ENCODE data around the gene PPP5C. TPM values are rescaled to one million over a fixed set of nuclear protein-coding genes. Genes with fewer than 3 reads are reported as not detected.

Gene PPP5C
- total and polyA plus RNA-seq, 2 of the 8 experiments (the other 6 are each of a cell fraction or from before 2014, with no cell fraction given): 112 to 156 TPM

DNA sequence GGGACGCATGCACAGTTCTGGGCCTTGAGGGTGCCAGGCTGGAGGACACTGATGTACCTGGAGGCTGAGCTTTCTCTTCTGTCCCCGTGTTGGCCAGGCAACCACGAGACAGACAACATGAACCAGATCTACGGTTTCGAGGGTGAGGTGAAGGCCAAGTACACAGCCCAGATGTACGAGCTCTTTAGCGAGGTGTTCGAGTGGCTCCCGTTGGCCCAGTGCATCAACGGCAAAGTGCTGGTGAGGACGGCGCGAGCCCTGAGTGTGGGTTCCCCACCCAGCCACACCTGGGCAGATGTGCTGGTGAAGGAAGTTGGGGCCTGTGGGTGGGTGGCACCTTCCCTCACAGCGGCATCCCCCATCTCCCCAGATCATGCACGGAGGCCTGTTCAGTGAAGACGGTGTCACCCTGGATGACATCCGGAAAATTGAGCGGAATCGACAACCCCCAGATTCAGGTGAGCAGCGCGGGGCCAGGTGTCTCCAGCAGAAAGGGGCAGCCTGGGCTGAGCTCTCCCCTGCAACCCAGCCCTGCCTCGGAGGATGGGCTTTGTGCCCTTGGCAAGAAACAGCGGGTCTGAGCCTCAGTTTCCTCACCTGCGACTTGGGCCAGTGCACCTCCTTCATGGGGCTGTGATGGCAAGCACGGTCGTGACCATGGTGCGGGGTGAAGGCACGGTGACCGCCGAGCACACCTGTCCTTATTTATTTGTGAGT is 40.3 kb downstream of the PPP5C start:
- CTCF ChIA-PET (ENCODE audit: partially characterized antibody): interaction anchor here (0.6 to 3.6 kb wide), 8 partner anchors 8 to 358 kb away, joined by 3 to 19 read pairs (median 3); partner anchors contain the start of gene PPP5C
- H2AFZ ChIP-seq (ENCODE audit: low read length): no peak overlapping the region
- no peak overlapping the region for H3K9ac ChIP-seq (replicated peaks in 1 of 4; ENCODE audit: extremely low read depth in 1 of 4, low read depth in 3 of 4, low read length in 3 of 4)
- no peak overlapping the region for H3K4ac ChIP-seq (replicated peaks; ENCODE audit: insufficient read length, low read depth, low read length)
- H3K18ac ChIP-seq (ENCODE audit: extremely low read depth, low read length): no peak overlapping the region
- no peak overlapping the region for H3K4me3 ChIP-seq (ENCODE audit: extremely low read depth in 1 of 4, insufficient read depth in 2 of 4, low read depth in 3 of 4, low read length in 4 of 4)
- H4K20me1 ChIP-seq (replicated peaks in 1 of 2; ENCODE audit: control insufficient read depth in 1 of 2, insufficient read depth in 2 of 2, low read length in 2 of 2): peaks cover 2 to 13% of the 10 kb centered on the region in 2 experiments
- peaks cover 0 to 2% (median 0%) of the 10 kb centered on the region in 4 experiments; a peak in 3 of 7 replicates for H3K4me1 ChIP-seq (replicated peaks in 1 of 4; ENCODE audit: control insufficient read depth in 3 of 4, insufficient read depth in 4 of 4, low read length in 3 of 4)
- no peak overlapping the region for H2AK5ac ChIP-seq (ENCODE audit: low read depth, low read length)
- no peaks in the 10 kb centered on the region for H3K79me2 ChIP-seq (ENCODE audit: control insufficient read depth in 1 of 2, insufficient read depth in 2 of 2, low read length in 2 of 2)
- H2BK15ac ChIP-seq (ENCODE audit: low read length): no peak overlapping the region
- H2BK20ac ChIP-seq (ENCODE audit: low read length): no peak overlapping the region
- FAIRE-seq: no peak
- no peak overlapping the region for H3K56ac ChIP-seq (replicated peaks; ENCODE audit: insufficient read length, low read depth, low read length)
- H2BK5ac ChIP-seq (ENCODE audit: low read depth, low read length): no peak overlapping the region; the same call in 1 of the 2 replicates
- no peak overlapping the region for H3K14ac ChIP-seq (ENCODE audit: insufficient read length)
- no peak overlapping the region for H4K91ac ChIP-seq (replicated peaks; ENCODE audit: insufficient read length, low read length)
- H3K23ac ChIP-seq (ENCODE audit: insufficient read length): no peak overlapping the region
- no peak overlapping the region for H3K27ac ChIP-seq (ENCODE audit: low read depth, low read length)
- DNase-seq (ENCODE audit: low read depth in 1 of 2, low spot score in 2 of 2): no peak
- POLR2A ChIA-PET (ENCODE audit: partially characterized antibody): no interaction called here
- H2BK120ac ChIP-seq (replicated peaks; ENCODE audit: low read depth, low read length): no peak overlapping the region
- no peaks in the 10 kb centered on the region; a peak in 1 of 4 replicates for H3K9me3 ChIP-seq (ENCODE audit: insufficient read depth in 2 of 2, low read depth in 1 of 2, low read length in 1 of 2)
- WGBS, 2 experiments (ENCODE audit: extremely low coverage in 1 of 2, insufficient coverage in 1 of 2, insufficient read length in 1 of 2, insufficient replicate concordance in 2 of 2, low coverage in 1 of 2, low lambda C conversion rate in 2 of 2, missing lambda C conversion rate in 1 of 2): 95% methylated on average over 30 of the region's 30 CpGs; no CpG with 5 or more reads in 1 of the 2 experiments
- no peak overlapping the region for H2BK12ac ChIP-seq (ENCODE audit: low read depth, low read length)
- H3K27me3 ChIP-seq (replicated peaks in 1 of 4; ENCODE audit: control insufficient read depth in 3 of 4, extremely low read depth in 1 of 4, insufficient read depth in 3 of 4, low read length in 3 of 4): no peaks in the 10 kb centered on the region
- H3K36me3 ChIP-seq (ENCODE audit: control insufficient read depth in 2 of 4, insufficient read depth in 4 of 4, low read length in 3 of 4): peaks cover 11 to 72% (median 55%) of the 10 kb centered on the region in 4 experiments; a peak in 6 of 8 replicates
- H3K23me2 ChIP-seq (ENCODE audit: low read depth, low read length): no peaks in the 10 kb centered on the region
- H4K8ac ChIP-seq (ENCODE audit: extremely low read depth, insufficient read depth, low read length): no peak overlapping the region
- H3K79me1 ChIP-seq (ENCODE audit: low read depth, low read length): peaks cover under 1% of the 10 kb centered on the region; the same call in 1 of the 2 replicates
- no peak overlapping the region for H3K4me2 ChIP-seq (ENCODE audit: insufficient read depth in 1 of 2, low read depth in 2 of 2, low read length in 2 of 2)
- H4K5ac ChIP-seq (ENCODE audit: insufficient read length, low read depth, low read length): no peak overlapping the region

Data from H1 (cell line).